ENCODE measurements around the gene B9D2. TPM values are rescaled to one million over a fixed set of nuclear protein-coding genes. Genes with fewer than 3 reads are reported as not detected.

B9D2 gene
- 1 to 10 TPM; 4.9 to 6.8 (median 6.3) TPM for total RNA-seq (2021; fragmentation: NEBNext Ultra II Directional; extraction: Animal tissue kit (Norgen Biotek cat#: 25700))
- long read RNA-seq, transcript B9D2-201 (4 exons, 1,027 nt) = major isoform, 5 of 8 reads
- long read RNA-seq, partial matches to known transcripts = 0 of 8 reads
- long read RNA-seq, other reads (novel, unspliced or antisense) = 2 of 8 reads

GRCh38 chr19:41363753-41364523 is at the start of gene B9D2:
B9D2 (minus strand) TSS chr19:41364149; CDS start chr19:41363519, 630 bp downstream.
- H3K27me3 Mint-ChIP-seq (ENCODE audit: insufficient read depth) = peaks cover 1% of the 10 kb centered on the region; the same call in 1 of the 2 replicates
- H3K36me3 Mint-ChIP-seq (ENCODE audit: low read depth) = peaks cover 5% of the 10 kb centered on the region
- peak within 1 kb of the TSS; percentile 93 for H3K4me3 Mint-ChIP-seq
- peak; percentile 98 for DNase-seq
- H3K27ac Mint-ChIP-seq = peak within 1 kb of the TSS; percentile 98
- no peaks in the 10 kb centered on the region for H3K9me3 Mint-ChIP-seq
- no peak for TF ChIP-seq CTCF (IDR thresholded peaks at IDR 0.05)
- H3K4me1 Mint-ChIP-seq (ENCODE audit: low read depth) = peaks cover 43% of the 10 kb centered on the region

- DNase-seq = no peak
- H3K4me1 Mint-ChIP-seq (ENCODE audit: low read depth) = peaks cover 8% of the 10 kb centered on the region
- H3K27me3 Mint-ChIP-seq (ENCODE audit: insufficient read depth) = peaks cover 2% of the 10 kb centered on the region; the same call in 1 of the 2 replicates
- H3K4me3 Mint-ChIP-seq = no peak overlapping the region
- TF ChIP-seq CTCF (IDR thresholded peaks at IDR 0.05) = no peak
- H3K27ac Mint-ChIP-seq = no peak overlapping the region
- H3K36me3 Mint-ChIP-seq (ENCODE audit: low read depth) = peaks cover 13% of the 10 kb centered on the region; the same call in 1 of the 2 replicates
- H3K9me3 Mint-ChIP-seq = no peaks in the 10 kb centered on the region
Observed at GRCh38 chr19:41412953-41413352, 49.0 kb upstream of the B9D2 start.

- peaks cover 13% of the 10 kb centered on the region; the same call in 1 of the 2 replicates for H3K36me3 Mint-ChIP-seq (ENCODE audit: low read depth)
- DNase-seq = no peak
- H3K27ac Mint-ChIP-seq = no peak overlapping the region
- H3K27me3 Mint-ChIP-seq (ENCODE audit: insufficient read depth) = peaks cover 2% of the 10 kb centered on the region; the same call in 1 of the 2 replicates
- H3K4me1 Mint-ChIP-seq (ENCODE audit: low read depth) = peaks cover 8% of the 10 kb centered on the region
- H3K9me3 Mint-ChIP-seq = no peaks in the 10 kb centered on the region
- no peak for TF ChIP-seq CTCF (IDR thresholded peaks at IDR 0.05)
- no peak overlapping the region for H3K4me3 Mint-ChIP-seq
Observed at GRCh38 chr19:41411968-41412265, 48.0 kb upstream of the B9D2 start.

- TF ChIP-seq CTCF (IDR thresholded peaks at IDR 0.05) = no peak
- Mint-ChIP-seq H3K36me3 (ENCODE audit: low read depth) (peaks cover 13% of the 10 kb centered on the region; the same call in 1 of the 2 replicates), H3K27me3 (ENCODE audit: insufficient read depth) (peaks cover 2% of the 10 kb centered on the region; the same call in 1 of the 2 replicates), H3K27ac (no peak overlapping the region), H3K4me1 (ENCODE audit: low read depth) (peaks cover 8% of the 10 kb centered on the region), H3K4me3 (no peak overlapping the region), H3K9me3 (no peaks in the 10 kb centered on the region)
- DNase-seq = no peak
Observed at GRCh38 chr19:41411100-41411967, 47.4 kb upstream of the B9D2 start.

GRCh38 chr19:41410336-41411054 is 46.5 kb upstream of the B9D2 start:
- H3K27me3 Mint-ChIP-seq (ENCODE audit: insufficient read depth) = peaks cover 2% of the 10 kb centered on the region; the same call in 1 of the 2 replicates
- TF ChIP-seq CTCF (IDR thresholded peaks at IDR 0.05) = no peak
- H3K9me3 Mint-ChIP-seq = no peaks in the 10 kb centered on the region
- no peak overlapping the region for H3K4me3 Mint-ChIP-seq
- H3K4me1 Mint-ChIP-seq (ENCODE audit: low read depth) = peaks cover 8% of the 10 kb centered on the region
- DNase-seq = no peak
- H3K27ac Mint-ChIP-seq = peak overlapping the region; percentile 24; the same call in 1 of the 2 replicates
- peaks cover 13% of the 10 kb centered on the region; the same call in 1 of the 2 replicates for H3K36me3 Mint-ChIP-seq (ENCODE audit: low read depth)

All from HFFc6 (cell line).